HepG2 (cell line): ENCODE results near the gene LRRC45. TPM values are rescaled to one million over a fixed set of nuclear protein-coding genes. Genes with fewer than 3 reads are reported as not detected.

Experiments
- ARHGAP35 ChIP-seq: sonication (generic); formaldehyde crosslinking; IDR thresholded peaks from 2 replicates; pipeline ENCODE4 v1.9.0; 2022; ENCODE audit warnings: mild to moderate bottlenecking, inconsistent platforms, moderate library complexity, missing genetic modification reagents, borderline replicate concordance
- DDIT3 ChIP-seq: sonication (generic); formaldehyde crosslinking; IDR thresholded peaks from 2 replicates; pipeline ENCODE4 v1.4.0; 2020; ENCODE audit warnings: mild to moderate bottlenecking, missing genetic modification reagents
- FIP1L1 ChIP-seq: fragments of 200-400 bp; formaldehyde crosslinking; IDR thresholded peaks from 2 replicates; pipeline ENCODE4 v1.6.1; 2018; ENCODE audit warnings: low read depth, mild to moderate bottlenecking, low read length, moderate library complexity, borderline replicate concordance; ENCODE audit not compliant: insufficient read depth
- KDM6A ChIP-seq: IDR thresholded peaks from 2 replicates; pipeline ENCODE4 v1.6.1; 2016; ENCODE audit warnings: low read depth
- MAZ ChIP-seq, 2 experiments: sonication (generic) in 1 of 2; formaldehyde crosslinking in 1 of 2; IDR thresholded peaks; 2 replicates each; pipeline versions ENCODE4 v1.5.0 to v1.6.1; 2012 to 2020; ENCODE audit warnings: low read depth in 2 of 2, mild to moderate bottlenecking in 2 of 2, borderline replicate concordance in 1 of 2, improper control_type of control experiment in 1 of 2, low read length in 1 of 2, missing genetic modification reagents in 1 of 2, moderate library complexity in 1 of 2
- NFKB2 ChIP-seq: sonication (generic); formaldehyde crosslinking; IDR thresholded peaks from 2 replicates; pipeline ENCODE4 v1.4.0; 2020; ENCODE audit warnings: missing genetic modification reagents, borderline replicate concordance
- RBFOX2 ChIP-seq: fragments of 200-400 bp; formaldehyde crosslinking; IDR thresholded peaks from 2 replicates; pipeline ENCODE4 v1.6.1; 2017; ENCODE audit warnings: low read depth, mild to moderate bottlenecking, low read length
- SNRNP70 ChIP-seq: fragments of 200-400 bp; formaldehyde crosslinking; IDR thresholded peaks from 2 replicates; pipeline ENCODE4 v1.6.1; 2017; ENCODE audit warnings: mild to moderate bottlenecking, low read depth, low read length, moderate library complexity
- TOPORS ChIP-seq: sonication (generic); formaldehyde crosslinking; IDR thresholded peaks from 2 replicates; pipeline ENCODE4 v1.8.0; 2023; ENCODE audit warnings: mild to moderate bottlenecking, missing genetic modification reagents
- YEATS4 ChIP-seq: sonication (generic); formaldehyde crosslinking; IDR thresholded peaks from 2 replicates; pipeline ENCODE4 v1.4.0; 2020; ENCODE audit warnings: missing genetic modification reagents, borderline replicate concordance
- ZBTB39 ChIP-seq: sonication (generic); formaldehyde crosslinking; IDR thresholded peaks from 2 replicates; pipeline ENCODE4 v1.5.0; 2020; ENCODE audit warnings: missing genetic modification reagents
- ZNF280B ChIP-seq: sonication (generic); formaldehyde crosslinking; IDR thresholded peaks from 2 replicates; pipeline ENCODE4 v1.5.0; 2020; ENCODE audit warnings: missing genetic modification reagents, mild to moderate bottlenecking, borderline replicate concordance
- ZNF512 ChIP-seq: sonication (generic); formaldehyde crosslinking; IDR thresholded peaks from 2 replicates; pipeline ENCODE4 v1.4.0; 2020; ENCODE audit warnings: mild to moderate bottlenecking, missing genetic modification reagents
- ZNF577 ChIP-seq: sonication (generic); formaldehyde crosslinking; IDR thresholded peaks from 2 replicates; pipeline ENCODE4 v1.4.0; 2020; ENCODE audit warnings: mild to moderate bottlenecking, low read depth, missing genetic modification reagents, borderline replicate concordance
- ZNF691 ChIP-seq: sonication (generic); formaldehyde crosslinking; IDR thresholded peaks from 2 replicates; pipeline ENCODE4 v1.4.0; 2020; ENCODE audit warnings: missing genetic modification reagents, low read depth, mild to moderate bottlenecking, borderline replicate concordance
- ZNF7 ChIP-seq: IDR thresholded peaks from 2 replicates; pipeline ENCODE4 v1.6.1; 2016; ENCODE audit warnings: missing biosample characterization, missing genetic modification reagents
- ZNF710 ChIP-seq: sonication (generic); formaldehyde crosslinking; IDR thresholded peaks from 2 replicates; pipeline ENCODE4 v1.5.0; 2020; ENCODE audit warnings: mild to moderate bottlenecking, missing genetic modification reagents, borderline replicate concordance
- ZNF775 ChIP-seq: sonication (generic); formaldehyde crosslinking; IDR thresholded peaks from 2 replicates; pipeline ENCODE4 v1.4.0; 2020; ENCODE audit warnings: missing genetic modification reagents, mild to moderate bottlenecking, moderate library complexity, borderline replicate concordance
- polyA plus RNA-seq, 8 experiments: library from polyadenylated mRNA; depleted of rRNA in 3 of 8; stranded (reverse) in 7 of 8; unstranded in 1 of 8; fragments of >200 nt; fragmentation: Illumina TruSeq in 4 of 8; extraction: Trizol in 4 of 8; gene quantifications; 2 replicates each; pipeline versions ENCODE4 v1.2.1 to v1.2.3, GENCODE V29; 2011 to 2016; ENCODE audit warnings: low read depth in 4 of 8, missing spikeins in 1 of 8, mixed read lengths in 1 of 8; ENCODE audit not compliant: insufficient read depth in 1 of 8
- total RNA-seq, 5 experiments: library from RNA; depleted of rRNA; stranded (reverse); fragments of >200 nt; fragmentation: Illumina TruSeq; extraction: Trizol; gene quantifications; 2 replicates each; pipeline ENCODE4 v1.2.3, GENCODE V29; 2016; ENCODE audit warnings: low read depth in 1 of 5

The LRRC45 gene
- total and polyA plus RNA-seq, 2 of the 13 experiments (the other 11 are each of a cell fraction or from before 2014, with no cell fraction given) = 11.6 to 48.1 TPM

GRCh38 chr17:82018989-82019689 is 4.0 kb upstream of the LRRC45 start (continued):
- 0 out of 2 replicates have a peak, but pooled peaks have one; percentile 35 for TF ChIP-seq ZNF710 (CRISPR knock-in tag)
- TF ChIP-seq SNRNP70 = no peak
- no peak for TF ChIP-seq KDM6A (CRISPR knock-in tag)
- no peak for TF ChIP-seq ZNF775
- TF ChIP-seq ARHGAP35 (CRISPR knock-in tag) = 0 out of 2 replicates have a peak, but pooled peaks have one; percentile 48
- no peak for TF ChIP-seq NFKB2 (CRISPR knock-in tag)
- peak; percentile 20; the same call in 1 of the 2 replicates for TF ChIP-seq TOPORS
- TF ChIP-seq ZBTB39 (CRISPR knock-in tag) = no peak
- no peak for TF ChIP-seq ZNF512 (CRISPR knock-in tag)
- peak; percentile 97 for TF ChIP-seq RBFOX2
- TF ChIP-seq ZNF280B (CRISPR knock-in tag) = peak; percentile 34; the same call in 1 of the 2 replicates
- TF ChIP-seq ZNF7 (CRISPR knock-in tag) = no peak
- peak; percentile 37; the same call in 1 of the 2 replicates for TF ChIP-seq YEATS4 (CRISPR knock-in tag)
- 0 out of 2 replicates have a peak, but pooled peaks have one; percentile 6 for TF ChIP-seq ZNF691 (CRISPR knock-in tag)
- TF ChIP-seq FIP1L1 = 0 out of 2 replicates have a peak, but pooled peaks have one; percentile 12
- TF ChIP-seq MAZ (IDR thresholded peaks at IDR 0.05; ENCODE audit: borderline replicate concordance, low read depth, low read length) = no peak
- TF ChIP-seq MAZ (CRISPR knock-in tag; IDR thresholded peaks at IDR 0.05; ENCODE audit: low read depth) = no peak
- TF ChIP-seq ZNF577 (CRISPR knock-in tag) = no peak
- no peak for TF ChIP-seq DDIT3
